Progenitor cell of endocrine pancreas (in vitro differentiated cells): ENCODE measurements around the gene SLC8B1. TPM values are rescaled to one million over a fixed set of nuclear protein-coding genes. Genes with fewer than 3 reads are reported as not detected.

Experiments used
- DNase-seq: peaks from one replicate; pipeline ENCODE4 v3.0.0; 2021; ENCODE audit warnings: low spot score; ENCODE audit not compliant: unreplicated experiment
- H3K27ac Mint-ChIP-seq: 2 replicates; pipeline ENCODE4 v1.8.0; 2021; ENCODE audit warnings: mild to moderate bottlenecking, moderate library complexity, mixed read lengths
- H3K27me3 Mint-ChIP-seq: 2 replicates; pipeline ENCODE4 v1.8.0; 2021; ENCODE audit warnings: mixed read lengths
- H3K36me3 Mint-ChIP-seq: 2 replicates; pipeline ENCODE4 v1.8.0; 2022; ENCODE audit warnings: mixed read lengths; ENCODE audit not compliant: insufficient read depth
- H3K4me1 Mint-ChIP-seq: 2 replicates; pipeline ENCODE4 v1.8.0; 2021; ENCODE audit warnings: low read depth, mixed read lengths
- H3K4me3 Mint-ChIP-seq: 2 replicates; pipeline ENCODE4 v1.8.0; 2021; ENCODE audit warnings: low read depth, mild to moderate bottlenecking, moderate library complexity, mixed read lengths
- H3K9me3 Mint-ChIP-seq: 2 replicates; pipeline ENCODE4 v1.8.0; 2021; ENCODE audit warnings: low read depth, mixed read lengths
- total RNA-seq: library from RNA; stranded (reverse); gene quantifications from 2 replicates; pipeline ENCODE4 v1.2.1, GENCODE V29; 2021
- TF ChIP-seq, protein P1 (sequence below): fragments of 200-600 bp; sonication (generic); IDR thresholded peaks from one replicate; pipeline ENCODE4 v1.5.0; 2021; ENCODE audit warnings: antibody characterized with exemption, mild to moderate bottlenecking; ENCODE audit not compliant: unreplicated experiment

The SLC8B1 gene
- total RNA-seq, 1 donor from 2014 or later = 9.8 TPM

DNA sequence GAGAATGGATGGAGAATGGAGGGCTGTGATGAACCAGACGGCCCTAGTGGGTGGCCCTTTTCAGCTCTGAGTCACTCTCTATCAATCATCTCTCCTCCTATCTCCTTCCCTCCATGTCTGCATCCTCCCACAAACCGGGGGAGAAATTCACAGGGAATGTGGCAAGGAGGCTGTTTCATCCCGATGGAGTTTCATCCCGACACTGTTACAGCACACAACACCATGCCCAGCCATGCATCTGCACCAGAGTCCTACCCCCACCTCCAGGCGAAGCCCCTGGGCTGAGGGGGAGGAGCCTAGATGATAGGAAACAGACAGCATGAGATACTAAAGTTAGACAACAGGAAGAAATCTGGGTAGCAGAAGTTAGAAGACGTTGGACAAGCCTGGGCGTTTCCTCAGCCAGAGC lies 20.8 kb downstream of the SLC8B1 start:
- no peak for DNase-seq

DNA sequence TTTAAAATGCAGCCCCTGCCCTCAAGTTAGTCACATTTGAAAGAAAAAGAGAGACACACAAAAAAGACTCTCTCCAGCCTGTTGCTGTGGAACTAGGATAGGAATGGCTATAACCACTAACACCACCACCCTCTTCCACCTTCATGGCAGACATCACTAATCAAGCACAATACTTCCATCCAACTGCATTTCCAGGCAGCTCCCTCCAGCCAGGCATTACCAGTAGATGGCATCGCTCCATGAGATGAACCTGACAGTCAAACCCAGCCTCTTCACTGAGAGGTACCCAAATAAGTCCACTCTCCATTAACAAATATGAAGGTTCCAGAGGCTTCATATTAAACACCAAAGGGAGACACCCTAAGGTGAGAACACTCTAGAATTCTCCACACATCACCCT lies 24.4 kb downstream of the SLC8B1 start:
- Mint-ChIP-seq H3K4me1 (no peaks in the 10 kb centered on the region), H3K27ac (peak overlapping the region; percentile 62), H3K27me3 (no peaks in the 10 kb centered on the region), H3K9me3 (no peaks in the 10 kb centered on the region), H3K36me3 (peaks cover 2% of the 10 kb centered on the region), H3K4me3 (no peak overlapping the region)
- TF ChIP-seq, protein P1, sequence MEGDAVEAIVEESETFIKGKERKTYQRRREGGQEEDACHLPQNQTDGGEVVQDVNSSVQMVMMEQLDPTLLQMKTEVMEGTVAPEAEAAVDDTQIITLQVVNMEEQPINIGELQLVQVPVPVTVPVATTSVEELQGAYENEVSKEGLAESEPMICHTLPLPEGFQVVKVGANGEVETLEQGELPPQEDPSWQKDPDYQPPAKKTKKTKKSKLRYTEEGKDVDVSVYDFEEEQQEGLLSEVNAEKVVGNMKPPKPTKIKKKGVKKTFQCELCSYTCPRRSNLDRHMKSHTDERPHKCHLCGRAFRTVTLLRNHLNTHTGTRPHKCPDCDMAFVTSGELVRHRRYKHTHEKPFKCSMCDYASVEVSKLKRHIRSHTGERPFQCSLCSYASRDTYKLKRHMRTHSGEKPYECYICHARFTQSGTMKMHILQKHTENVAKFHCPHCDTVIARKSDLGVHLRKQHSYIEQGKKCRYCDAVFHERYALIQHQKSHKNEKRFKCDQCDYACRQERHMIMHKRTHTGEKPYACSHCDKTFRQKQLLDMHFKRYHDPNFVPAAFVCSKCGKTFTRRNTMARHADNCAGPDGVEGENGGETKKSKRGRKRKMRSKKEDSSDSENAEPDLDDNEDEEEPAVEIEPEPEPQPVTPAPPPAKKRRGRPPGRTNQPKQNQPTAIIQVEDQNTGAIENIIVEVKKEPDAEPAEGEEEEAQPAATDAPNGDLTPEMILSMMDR = no peak
- no peak for DNase-seq

More for the DNA sequence above, 20.8 kb downstream of the SLC8B1 start:
- peaks cover 3% of the 10 kb centered on the region for H3K9me3 Mint-ChIP-seq
- H3K27ac Mint-ChIP-seq = peak overlapping the region; percentile 43
- no peaks in the 10 kb centered on the region for H3K27me3 Mint-ChIP-seq
- H3K36me3 Mint-ChIP-seq = peaks cover 11% of the 10 kb centered on the region
- no peaks in the 10 kb centered on the region for H3K4me1 Mint-ChIP-seq
- TF ChIP-seq, protein P1 = no peak
- no peak overlapping the region for H3K4me3 Mint-ChIP-seq

DNA sequence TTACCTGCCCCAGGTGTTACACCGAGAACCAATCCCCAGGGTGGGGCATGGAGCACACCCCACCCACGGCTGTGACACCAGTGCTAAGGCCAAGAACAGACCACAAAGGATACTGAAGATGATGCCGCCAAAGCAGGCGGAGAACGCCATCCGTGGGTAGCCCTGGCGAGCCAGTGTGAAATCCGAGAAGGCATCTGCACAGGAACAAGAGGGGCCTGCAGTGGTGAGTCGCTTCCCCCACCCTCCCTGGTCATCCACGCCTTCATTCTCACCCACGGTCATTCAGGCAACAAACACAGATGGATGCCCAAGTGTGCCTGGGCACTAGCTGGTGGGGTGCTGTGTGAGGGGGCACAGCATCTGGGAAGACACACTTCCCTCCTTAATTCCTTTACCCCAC lies 28.5 kb downstream of the SLC8B1 start:
- no peaks in the 10 kb centered on the region for H3K4me1 Mint-ChIP-seq
- TF ChIP-seq, protein P1 = no peak
- H3K27me3 Mint-ChIP-seq = no peaks in the 10 kb centered on the region
- H3K27ac Mint-ChIP-seq = no peak overlapping the region
- no peaks in the 10 kb centered on the region for H3K9me3 Mint-ChIP-seq
- H3K36me3 Mint-ChIP-seq = peaks cover 2% of the 10 kb centered on the region
- H3K4me3 Mint-ChIP-seq = no peak overlapping the region
- DNase-seq = no peak

DNA sequence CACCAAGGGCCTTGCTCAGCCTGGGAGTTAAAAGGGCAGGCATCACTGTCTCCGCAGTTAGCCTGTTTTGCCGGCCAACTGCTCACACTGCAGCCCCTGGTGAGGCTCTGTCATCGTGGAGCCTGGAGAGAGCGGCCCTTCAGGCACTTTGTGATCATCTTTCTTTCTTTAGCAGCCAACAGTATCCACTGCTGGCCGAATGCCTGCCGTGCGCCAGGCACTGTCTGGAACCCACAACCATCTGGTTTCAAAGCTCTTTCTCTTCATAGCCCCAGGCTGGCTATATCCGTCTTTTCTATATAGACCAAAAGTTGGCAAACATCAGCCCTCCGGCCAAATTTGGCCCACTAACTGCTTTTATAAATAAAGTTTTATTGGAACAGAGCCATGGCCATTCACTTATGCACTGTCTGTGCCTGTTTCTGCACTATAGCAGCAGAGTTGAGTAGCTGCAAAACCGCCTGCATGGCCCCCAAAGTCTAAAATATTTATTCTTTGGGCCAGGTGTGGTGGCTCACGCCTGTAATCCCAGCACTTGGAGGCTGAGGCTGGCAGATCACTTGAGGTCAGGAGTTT lies 29.5 kb downstream of the SLC8B1 start:
- Mint-ChIP-seq H3K4me3 (no peak overlapping the region), H3K4me1 (no peaks in the 10 kb centered on the region), H3K27ac (no peak overlapping the region), H3K9me3 (no peaks in the 10 kb centered on the region), H3K27me3 (no peaks in the 10 kb centered on the region), H3K36me3 (no peaks in the 10 kb centered on the region)
- DNase-seq = no peak
- TF ChIP-seq, protein P1 = no peak

DNA sequence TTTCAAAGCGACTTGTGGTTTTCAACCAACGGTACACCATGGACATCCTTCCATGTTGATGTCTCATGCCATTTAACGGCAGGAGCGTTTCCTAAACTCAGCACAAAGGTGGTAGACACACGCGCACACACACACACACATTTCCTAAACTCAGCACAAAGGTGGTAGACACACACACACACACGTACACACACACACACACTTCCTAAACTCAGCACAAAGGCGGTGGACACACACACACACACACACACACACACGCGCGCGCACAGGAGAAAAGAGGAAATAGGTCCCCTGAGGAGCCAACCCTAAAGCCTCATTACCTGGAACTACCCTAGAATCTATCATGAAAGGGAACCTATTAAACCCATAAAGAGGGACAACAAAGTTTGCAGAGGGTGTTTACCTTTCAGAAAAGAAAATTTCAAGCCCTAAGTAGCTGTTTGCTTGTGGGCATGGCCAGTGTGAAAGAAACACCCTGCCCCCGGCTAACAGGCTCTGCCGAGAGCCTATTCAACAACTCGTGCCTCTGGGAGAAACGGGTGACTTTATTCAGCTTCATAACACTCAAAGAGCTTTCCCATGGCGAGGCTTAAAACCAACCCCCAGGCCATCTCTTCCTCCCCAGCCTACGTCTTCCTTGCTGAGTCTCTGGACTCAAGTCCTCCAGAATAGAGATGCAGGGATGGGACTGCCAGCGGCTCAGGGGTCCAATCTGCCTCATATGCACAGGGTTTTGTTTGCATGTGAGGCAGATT lies 31.8 kb downstream of the SLC8B1 start:
- no peak overlapping the region for H3K27ac Mint-ChIP-seq
- no peaks in the 10 kb centered on the region for H3K9me3 Mint-ChIP-seq
- H3K4me3 Mint-ChIP-seq = no peak overlapping the region
- DNase-seq = no peak
- TF ChIP-seq, protein P1 = no peak
- no peaks in the 10 kb centered on the region for H3K27me3 Mint-ChIP-seq
- peaks cover 5% of the 10 kb centered on the region for H3K4me1 Mint-ChIP-seq
- H3K36me3 Mint-ChIP-seq = no peaks in the 10 kb centered on the region
